Measurements from ENCODE around the gene SIPA1L3. TPM values are rescaled to one million over a fixed set of nuclear protein-coding genes. Genes with fewer than 3 reads are reported as not detected.
A peak's percentile ranks its signal among the peaks of the same experiment; 100 is the strongest.

Gene SIPA1L3
- total and polyA plus RNA-seq, 9 of the 15 experiments (the other 6 are each of a cell fraction or from before 2014, with no cell fraction given): 0.01 to 6.1 (median 2.5) TPM

GRCh38 chr19:38122402-38123093, 215.5 kb downstream of the SIPA1L3 start (continued):
- peak; percentile 59; the same call in 1 of the 2 replicates for TF ChIP-seq CHAMP1 (IDR thresholded peaks at IDR 0.05)
- no peak for TF ChIP-seq POU5F1 (IDR thresholded peaks at IDR 0.05; ENCODE audit: borderline replicate concordance, low read depth, low read length, partially characterized antibody)
- no peak for TF ChIP-seq KDM5B (IDR thresholded peaks at IDR 0.05; ENCODE audit: insufficient replicate concordance, low read depth, low read length)
- TF ChIP-seq ZNF655 (CRISPR knock-in tag; IDR thresholded peaks at IDR 0.05): no peak
- 0 out of 2 replicates have a peak, but pooled peaks have one; percentile 57 for TF ChIP-seq EHMT2 (IDR thresholded peaks at IDR 0.05)
- no peak for TF ChIP-seq TAF7 (tag; IDR thresholded peaks at IDR 0.05)
- no peak for TF ChIP-seq NR0B1 (IDR thresholded peaks at IDR 0.05; ENCODE audit: partially characterized antibody)
- TF ChIP-seq CBX8 (IDR thresholded peaks at IDR 0.05; ENCODE audit: borderline replicate concordance, extremely low read depth, low read depth, low read length, poor library complexity, severe bottlenecking): no peak
- TF ChIP-seq ZNF263 (CRISPR knock-in tag; IDR thresholded peaks at IDR 0.05; ENCODE audit: borderline replicate concordance): no peak; the same call in 1 of the 2 replicates
- no peak for TF ChIP-seq BRF2 (IDR thresholded peaks at IDR 0.05; ENCODE audit: borderline replicate concordance, insufficient read depth, insufficient read length)
- TF ChIP-seq ELK3 (CRISPR knock-in tag; IDR thresholded peaks at IDR 0.05): no peak
- TF ChIP-seq NR2F6 (CRISPR knock-in tag; IDR thresholded peaks at IDR 0.05): no peak
- peak; percentile 94 for TF ChIP-seq TFAP4 (CRISPR knock-in tag; IDR thresholded peaks at IDR 0.05; ENCODE audit: borderline replicate concordance)
- no peak for TF ChIP-seq ZC3H11A (IDR thresholded peaks at IDR 0.05; ENCODE audit: low read depth, low read length)
- no peak for TF ChIP-seq ARID2 (IDR thresholded peaks at IDR 0.05)
- TF ChIP-seq RNF2 (IDR thresholded peaks at IDR 0.05): peak; percentile 68; the same call in 1 of the 2 replicates
- no peak for TF ChIP-seq KAT2B (IDR thresholded peaks at IDR 0.05; ENCODE audit: low read depth, low read length)
- TF ChIP-seq ZNF165 (CRISPR knock-in tag; IDR thresholded peaks at IDR 0.05; ENCODE audit: borderline replicate concordance): no peak
- peak; percentile 93 for TF ChIP-seq SMAD4 (CRISPR knock-in tag; conservative IDR thresholded peaks at IDR 0.05)

All from K562 (cell line).